NCI-H510A (cell line): ENCODE results near the gene FARSB.
A peak's percentile ranks its signal among the peaks of the same experiment; 100 is the strongest.
"Not testable (repeated sequence)": the region's sequence is repeated elsewhere in the genome, so short reads cannot be mapped to it uniquely, and the experiment has no call there.

Experiments used
- DNase-seq: peaks from one replicate; lab custom pipeline; 2025; lab: John Stamatoyannopoulos, UW

FARSB gene

GRCh38 chr2:222604749-222605515 is 51.0 kb downstream of the FARSB start:
- no peak for DNase-seq

- no peak for DNase-seq
Measured at GRCh38 chr2:222603501-222603900, 52.4 kb downstream of the FARSB start.

GRCh38 chr2:222598611-222599010 is 57.3 kb downstream of the FARSB start:
- DNase-seq, result no peak

GRCh38 chr2:222595581-222595980 is 60.3 kb downstream of the FARSB start:
- no peak for DNase-seq

GRCh38 chr2:222594679-222595078 is 61.2 kb downstream of the FARSB start:
- DNase-seq, result no peak

GRCh38 chr2:222592176-222592575 is 63.7 kb downstream of the FARSB start:
- DNase-seq, result no peak

GRCh38 chr2:222591661-222592060 is 64.2 kb downstream of the FARSB start:
- DNase-seq, result no peak

GRCh38 chr2:222584589-222584988 is 71.3 kb downstream of the FARSB start:
- not testable (repeated sequence) for DNase-seq

GRCh38 chr2:222582928-222583327 is 73.0 kb downstream of the FARSB start:
- DNase-seq, result no peak

- DNase-seq, result no peak
Measured at GRCh38 chr2:222577341-222577740, 78.6 kb downstream of the FARSB start.

- DNase-seq, result no peak
Measured at GRCh38 chr2:222576171-222577081, 79.5 kb downstream of the FARSB start.

GRCh38 chr2:222575618-222576017 is 80.3 kb downstream of the FARSB start:
- no peak for DNase-seq

GRCh38 chr2:222572751-222573174 is 83.1 kb downstream of the FARSB start:
- no peak for DNase-seq

GRCh38 chr2:222572264-222572721 is 83.6 kb downstream of the FARSB start:
- no peak for DNase-seq

GRCh38 chr2:222569826-222570225 is 86.1 kb downstream of the FARSB start:
- no peak for DNase-seq

GRCh38 chr2:222568865-222569264 is 87.0 kb downstream of the FARSB start:
- DNase-seq, result peak; percentile 45

- DNase-seq, result no peak
Measured at GRCh38 chr2:222566229-222566628, 89.7 kb downstream of the FARSB start.

GRCh38 chr2:222563936-222564335 is 92.0 kb downstream of the FARSB start:
- DNase-seq, result no peak

- no peak for DNase-seq
Measured at GRCh38 chr2:222563106-222563718, 92.7 kb downstream of the FARSB start.

- DNase-seq, result peak; percentile 7
Measured at GRCh38 chr2:222561817-222562645, 93.9 kb downstream of the FARSB start.

- no peak for DNase-seq
Measured at GRCh38 chr2:222561151-222561550, 94.7 kb downstream of the FARSB start.

GRCh38 chr2:222554517-222554916 is 101.4 kb downstream of the FARSB start:
- no peak for DNase-seq
